Measurements from ENCODE around the gene PNO1.

- no peak for TF ChIP-seq ZNF341 (tag by site-specific recombination; IDR thresholded peaks at IDR 0.05; ENCODE audit: low read depth)
- no peak for TF ChIP-seq ZNF548 (tag by site-specific recombination; IDR thresholded peaks at IDR 0.05)
- no peak for TF ChIP-seq CTCF (tag by site-specific recombination; IDR thresholded peaks at IDR 0.05)
- no peak for TF ChIP-seq ZNF623 (tag by site-specific recombination; IDR thresholded peaks at IDR 0.05)
- no peak for TF ChIP-seq SP7 (tag by site-specific recombination; IDR thresholded peaks at IDR 0.05)
- no peak for TF ChIP-seq REST (tag by site-specific recombination; IDR thresholded peaks at IDR 0.05)
- TF ChIP-seq ZNF223 (tag by site-specific recombination; IDR thresholded peaks at IDR 0.05): no peak
Measured at GRCh38 chr2:68217729-68218128, 60.0 kb downstream of the PNO1 start.
